HEK293 (cell line): ENCODE data around the gene ASTN2.

ENCODE experiments used
- CTCF ChIA-PET: fragments of 350-600 bp; formaldehyde crosslinking; extraction: SDS; loops from one replicate; lab custom pipeline; 2021; ENCODE audit warnings: antibody characterized with exemption; lab: Yijun Ruan, JAX
- POLR2A ChIA-PET: fragments of 300-600 bp; formaldehyde crosslinking; extraction: SDS; loops from one replicate; lab custom pipeline; 2020; ENCODE audit warnings: antibody characterized with exemption, inconsistent platforms; lab: Yijun Ruan, JAX
- H3K27ac ChIP-seq: fragments of 200-500 bp; sonication (Bioruptor generic); 2 replicates; pipeline ENCODE4 v1.5.1; 2014; ENCODE audit warnings: low read depth, low read length, control low read depth, inconsistent platforms; ENCODE audit errors: extremely low read depth
- H3K36me3 ChIP-seq, 2 experiments: fragments of 200-500 bp in 1 of 2; sonication (Bioruptor generic) in 1 of 2; 1 replicate in 1 of 2; 2 replicates in 1 of 2; pipeline ENCODE4 v1.5.1; 2014 to 2017; ENCODE audit warnings: inconsistent platforms in 2 of 2, low read length in 2 of 2; ENCODE audit not compliant: control insufficient read depth in 2 of 2, insufficient read depth in 1 of 2
- H3K4me1 ChIP-seq: fragments of 200-500 bp; sonication (Bioruptor generic); 2 replicates; pipeline ENCODE4 v1.5.1; 2014; ENCODE audit warnings: mild to moderate bottlenecking, low read length, inconsistent platforms; ENCODE audit not compliant: control insufficient read depth, insufficient read depth
- H3K4me3 ChIP-seq: 2 replicates; pipeline ENCODE4 v1.5.1; 2011; ENCODE audit warnings: low read depth, mild to moderate bottlenecking, control low read depth, low read length, moderate library complexity
- H3K9me3 ChIP-seq: fragments of 200-500 bp; sonication (Bioruptor generic); 2 replicates; pipeline ENCODE4 v1.5.1; 2014; ENCODE audit warnings: low read depth, low read length, inconsistent platforms; ENCODE audit not compliant: control insufficient read depth, insufficient read depth
- BCL11B ChIP-seq: fragments of 450-650 bp; formaldehyde crosslinking; IDR thresholded peaks from 2 replicates; pipeline ENCODE4 v1.5.1; 2016; ENCODE audit warnings: low read depth, missing biosample characterization, missing genetic modification characterization
- KLF10 ChIP-seq: fragments of 450-650 bp; IDR thresholded peaks from 2 replicates; pipeline ENCODE4 v1.5.1; 2018; ENCODE audit warnings: missing biosample characterization, mild to moderate bottlenecking, missing genetic modification characterization
- KLF9 ChIP-seq: fragments of 450-650 bp; formaldehyde crosslinking; IDR thresholded peaks from 2 replicates; pipeline ENCODE4 v1.5.1; 2016; ENCODE audit warnings: missing biosample characterization, missing genetic modification characterization, low read depth
- PRDM1 ChIP-seq: fragments of 450-650 bp; formaldehyde crosslinking; IDR thresholded peaks from 2 replicates; pipeline ENCODE4; 2016; ENCODE audit warnings: missing biosample characterization, missing genetic modification characterization
- ZNF280C ChIP-seq: fragments of 450-650 bp; formaldehyde crosslinking; IDR thresholded peaks from 2 replicates; pipeline ENCODE4 v1.5.1; 2016; ENCODE audit warnings: missing biosample characterization, missing genetic modification characterization
- ZNF292 ChIP-seq: fragments of 450-650 bp; formaldehyde crosslinking; IDR thresholded peaks from 2 replicates; pipeline ENCODE4 v1.5.1; 2016; ENCODE audit warnings: low read depth, missing biosample characterization, missing genetic modification characterization, borderline replicate concordance
- ZNF610 ChIP-seq: fragments of 450-650 bp; formaldehyde crosslinking; IDR thresholded peaks from 2 replicates; pipeline ENCODE4 v1.5.1; 2016; ENCODE audit warnings: missing biosample characterization, missing genetic modification characterization, borderline replicate concordance
- ZNF670 ChIP-seq: fragments of 450-650 bp; formaldehyde crosslinking; IDR thresholded peaks from 2 replicates; pipeline ENCODE4 v1.5.1; 2016; ENCODE audit warnings: missing biosample characterization, missing genetic modification characterization, low read depth
- ZNF792 ChIP-seq: fragments of 450-650 bp; formaldehyde crosslinking; IDR thresholded peaks from 2 replicates; pipeline ENCODE4 v1.5.1; 2016; ENCODE audit warnings: missing biosample characterization, missing genetic modification characterization
- ZNF843 ChIP-seq: fragments of 450-650 bp; formaldehyde crosslinking; IDR thresholded peaks from 2 replicates; pipeline ENCODE4 v1.5.1; 2016; ENCODE audit warnings: missing biosample characterization, missing genetic modification characterization
- ZXDB ChIP-seq: fragments of 450-650 bp; formaldehyde crosslinking; IDR thresholded peaks from 2 replicates; pipeline ENCODE4 v1.5.1; 2016; ENCODE audit warnings: missing biosample characterization, missing genetic modification characterization
- TF ChIP-seq, protein P1 (sequence below): fragments of 450-650 bp; formaldehyde crosslinking; IDR thresholded peaks from 2 replicates; pipeline ENCODE4 v1.5.1; 2016; ENCODE audit warnings: missing biosample characterization, missing genetic modification characterization
- TF ChIP-seq, protein P2 (sequence below): fragments of 450-650 bp; formaldehyde crosslinking; IDR thresholded peaks from 2 replicates; pipeline ENCODE4 v1.5.1; 2016; ENCODE audit warnings: missing biosample characterization, missing genetic modification characterization

Gene ASTN2

DNA sequence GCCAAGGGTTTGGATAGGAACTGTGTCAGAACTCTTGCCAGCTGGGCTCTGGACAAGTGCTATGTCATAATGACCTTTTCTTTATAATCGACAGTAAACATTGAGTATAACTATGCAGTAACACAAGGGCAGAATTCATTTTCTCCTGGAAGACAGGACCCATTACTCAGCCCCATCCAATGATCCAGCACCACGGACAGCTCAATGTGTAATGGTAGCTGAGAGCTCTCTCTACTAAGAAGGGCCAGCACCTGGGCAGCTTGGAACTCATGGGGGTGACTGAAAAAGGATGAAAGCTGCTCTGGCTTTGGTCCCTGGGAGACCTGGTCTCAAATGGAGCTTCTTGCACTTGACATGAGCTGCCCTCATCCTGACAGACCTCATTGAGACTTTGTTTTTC, 380.0 kb downstream of the ASTN2 start:
- Histone ChIP-seq H3K27ac (no peak overlapping the region), H3K4me3 (no peak overlapping the region), H3K4me1 (no peaks in the 10 kb centered on the region), H3K9me3 (no peaks in the 10 kb centered on the region), H3K36me3 (no peaks in the 10 kb centered on the region)
- ChIA-PET CTCF (interaction anchor here (0.5 to 1.3 kb wide), 3 partner anchors 22 to 221 kb away, joined by 3 to 4 read pairs (median 3); no protein-coding TSS in a partner anchor), POLR2A (no interaction called here)
- TF ChIP-seq PRDM1, result no peak
- TF ChIP-seq, protein P1, sequence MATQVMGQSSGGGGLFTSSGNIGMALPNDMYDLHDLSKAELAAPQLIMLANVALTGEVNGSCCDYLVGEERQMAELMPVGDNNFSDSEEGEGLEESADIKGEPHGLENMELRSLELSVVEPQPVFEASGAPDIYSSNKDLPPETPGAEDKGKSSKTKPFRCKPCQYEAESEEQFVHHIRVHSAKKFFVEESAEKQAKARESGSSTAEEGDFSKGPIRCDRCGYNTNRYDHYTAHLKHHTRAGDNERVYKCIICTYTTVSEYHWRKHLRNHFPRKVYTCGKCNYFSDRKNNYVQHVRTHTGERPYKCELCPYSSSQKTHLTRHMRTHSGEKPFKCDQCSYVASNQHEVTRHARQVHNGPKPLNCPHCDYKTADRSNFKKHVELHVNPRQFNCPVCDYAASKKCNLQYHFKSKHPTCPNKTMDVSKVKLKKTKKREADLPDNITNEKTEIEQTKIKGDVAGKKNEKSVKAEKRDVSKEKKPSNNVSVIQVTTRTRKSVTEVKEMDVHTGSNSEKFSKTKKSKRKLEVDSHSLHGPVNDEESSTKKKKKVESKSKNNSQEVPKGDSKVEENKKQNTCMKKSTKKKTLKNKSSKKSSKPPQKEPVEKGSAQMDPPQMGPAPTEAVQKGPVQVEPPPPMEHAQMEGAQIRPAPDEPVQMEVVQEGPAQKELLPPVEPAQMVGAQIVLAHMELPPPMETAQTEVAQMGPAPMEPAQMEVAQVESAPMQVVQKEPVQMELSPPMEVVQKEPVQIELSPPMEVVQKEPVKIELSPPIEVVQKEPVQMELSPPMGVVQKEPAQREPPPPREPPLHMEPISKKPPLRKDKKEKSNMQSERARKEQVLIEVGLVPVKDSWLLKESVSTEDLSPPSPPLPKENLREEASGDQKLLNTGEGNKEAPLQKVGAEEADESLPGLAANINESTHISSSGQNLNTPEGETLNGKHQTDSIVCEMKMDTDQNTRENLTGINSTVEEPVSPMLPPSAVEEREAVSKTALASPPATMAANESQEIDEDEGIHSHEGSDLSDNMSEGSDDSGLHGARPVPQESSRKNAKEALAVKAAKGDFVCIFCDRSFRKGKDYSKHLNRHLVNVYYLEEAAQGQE (tag by site-specific recombination), result peak; percentile 78; the same call in 1 of the 2 replicates

DNA sequence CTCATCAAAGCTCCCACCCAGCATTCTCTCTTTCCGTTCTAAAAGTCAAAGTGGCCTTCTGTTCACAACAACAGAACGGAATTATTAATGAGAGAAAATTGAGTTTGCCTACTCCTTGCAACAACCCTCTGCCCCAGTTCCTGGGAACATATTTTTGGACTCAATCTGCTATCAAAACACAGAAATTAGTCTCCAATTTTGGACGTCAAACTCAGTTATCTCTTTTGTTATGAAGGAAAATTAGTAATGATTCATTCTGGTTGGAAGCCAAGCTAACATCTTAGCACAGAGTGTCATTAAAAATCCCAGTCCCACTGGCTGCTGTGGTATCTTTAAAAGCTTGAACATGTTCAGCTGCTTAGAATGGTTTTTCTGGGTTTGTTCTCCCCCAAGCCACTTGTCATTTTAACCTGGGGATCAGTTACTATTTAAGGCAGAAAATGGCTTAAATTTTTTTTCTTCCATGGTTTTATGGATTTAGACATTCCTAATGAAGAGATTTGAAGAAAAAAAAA, 384.5 kb downstream of the ASTN2 start:
- H3K36me3 ChIP-seq, result no peaks in the 10 kb centered on the region
- no peak overlapping the region for H3K4me3 ChIP-seq
- H3K27ac ChIP-seq, result no peak overlapping the region
- ChIA-PET CTCF (interaction anchor here (0.6 kb wide), 1 partner anchor 1304 kb away, joined by 3 read pairs; no protein-coding TSS in a partner anchor), POLR2A (no interaction called here)
- TF ChIP-seq KLF9 (tag by site-specific recombination) (no peak), ZNF792 (tag by site-specific recombination) (no peak), ZNF280C (tag by site-specific recombination) (no peak), KLF10 (no peak), ZNF292 (tag by site-specific recombination) (no peak), ZNF610 (tag by site-specific recombination) (no peak), ZNF843 (tag by site-specific recombination) (no peak), ZNF670 (tag by site-specific recombination) (no peak), ZXDB (no peak)
- TF ChIP-seq, protein P2, sequence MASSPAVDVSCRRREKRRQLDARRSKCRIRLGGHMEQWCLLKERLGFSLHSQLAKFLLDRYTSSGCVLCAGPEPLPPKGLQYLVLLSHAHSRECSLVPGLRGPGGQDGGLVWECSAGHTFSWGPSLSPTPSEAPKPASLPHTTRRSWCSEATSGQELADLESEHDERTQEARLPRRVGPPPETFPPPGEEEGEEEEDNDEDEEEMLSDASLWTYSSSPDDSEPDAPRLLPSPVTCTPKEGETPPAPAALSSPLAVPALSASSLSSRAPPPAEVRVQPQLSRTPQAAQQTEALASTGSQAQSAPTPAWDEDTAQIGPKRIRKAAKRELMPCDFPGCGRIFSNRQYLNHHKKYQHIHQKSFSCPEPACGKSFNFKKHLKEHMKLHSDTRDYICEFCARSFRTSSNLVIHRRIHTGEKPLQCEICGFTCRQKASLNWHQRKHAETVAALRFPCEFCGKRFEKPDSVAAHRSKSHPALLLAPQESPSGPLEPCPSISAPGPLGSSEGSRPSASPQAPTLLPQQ (tag by site-specific recombination), result no peak
- H3K4me1 ChIP-seq, result no peaks in the 10 kb centered on the region
- no peaks in the 10 kb centered on the region for H3K9me3 ChIP-seq

GRCh38 chr9:117029341-117029740, 385.5 kb downstream of the ASTN2 start:
- POLR2A ChIA-PET, result no interaction called here
- H3K36me3 ChIP-seq, result no peaks in the 10 kb centered on the region
- no peaks in the 10 kb centered on the region for H3K4me1 ChIP-seq
- H3K27ac ChIP-seq, result no peak overlapping the region
- H3K4me3 ChIP-seq, result no peak overlapping the region
- CTCF ChIA-PET, result no interaction called here
- H3K9me3 ChIP-seq, result no peaks in the 10 kb centered on the region
- no peak for TF ChIP-seq BCL11B (tag by site-specific recombination)
